ENCODE data around the gene COL23A1. TPM values are rescaled to one million over a fixed set of nuclear protein-coding genes. Genes with fewer than 3 reads are reported as not detected.

COL23A1 gene
- total and polyA plus RNA-seq, 2 of the 13 experiments (the other 11 are each of a cell fraction or from before 2014, with no cell fraction given), result not detected

DNA sequence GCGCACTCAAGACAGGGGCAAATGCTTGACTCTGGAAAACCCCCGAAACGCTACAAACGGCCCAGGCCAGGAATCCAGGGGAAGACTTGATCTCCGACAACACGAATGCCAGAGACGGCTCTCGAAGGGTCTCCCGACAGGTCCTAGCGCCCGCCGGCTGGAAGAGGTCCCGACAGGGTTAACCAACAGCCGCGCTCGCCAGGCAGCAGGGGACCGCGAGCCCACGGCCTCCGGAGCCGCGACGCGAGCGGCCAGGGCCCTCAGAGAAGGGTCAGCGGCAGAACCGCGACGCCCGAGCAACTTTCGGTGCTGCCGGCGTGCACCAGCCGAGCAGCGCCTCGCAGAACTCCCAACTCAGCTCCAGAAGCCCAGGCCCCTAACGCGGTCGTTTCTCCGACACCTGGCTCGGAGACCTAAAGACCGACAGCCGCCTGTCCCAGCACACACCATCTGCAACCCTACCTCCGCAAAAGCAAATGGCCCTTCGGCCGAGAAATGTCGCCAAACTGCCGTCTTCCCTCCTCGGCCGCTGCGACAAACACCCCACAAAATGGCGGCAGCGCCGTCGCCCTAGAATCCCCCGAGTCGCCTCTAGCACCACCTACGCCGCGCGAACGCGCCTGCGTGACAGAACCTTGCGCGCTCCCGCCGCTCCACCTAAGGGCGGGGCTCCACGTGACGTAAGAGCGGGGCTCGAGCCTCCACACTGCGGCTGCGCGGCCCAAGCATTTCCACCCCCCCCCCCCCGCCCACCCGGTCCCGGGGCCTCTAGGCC is 36.5 kb upstream of the COL23A1 start, which contains the start of gene CLK4 (continued):
- TF ChIP-seq, protein P1, sequence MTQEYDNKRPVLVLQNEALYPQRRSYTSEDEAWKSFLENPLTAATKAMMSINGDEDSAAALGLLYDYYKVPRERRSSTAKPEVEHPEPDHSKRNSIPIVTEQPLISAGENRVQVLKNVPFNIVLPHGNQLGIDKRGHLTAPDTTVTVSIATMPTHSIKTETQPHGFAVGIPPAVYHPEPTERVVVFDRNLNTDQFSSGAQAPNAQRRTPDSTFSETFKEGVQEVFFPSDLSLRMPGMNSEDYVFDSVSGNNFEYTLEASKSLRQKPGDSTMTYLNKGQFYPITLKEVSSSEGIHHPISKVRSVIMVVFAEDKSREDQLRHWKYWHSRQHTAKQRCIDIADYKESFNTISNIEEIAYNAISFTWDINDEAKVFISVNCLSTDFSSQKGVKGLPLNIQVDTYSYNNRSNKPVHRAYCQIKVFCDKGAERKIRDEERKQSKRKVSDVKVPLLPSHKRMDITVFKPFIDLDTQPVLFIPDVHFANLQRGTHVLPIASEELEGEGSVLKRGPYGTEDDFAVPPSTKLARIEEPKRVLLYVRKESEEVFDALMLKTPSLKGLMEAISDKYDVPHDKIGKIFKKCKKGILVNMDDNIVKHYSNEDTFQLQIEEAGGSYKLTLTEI (CRISPR knock-in tag; conservative IDR thresholded peaks at IDR 0.05), result no peak
- TF ChIP-seq, protein P2, sequence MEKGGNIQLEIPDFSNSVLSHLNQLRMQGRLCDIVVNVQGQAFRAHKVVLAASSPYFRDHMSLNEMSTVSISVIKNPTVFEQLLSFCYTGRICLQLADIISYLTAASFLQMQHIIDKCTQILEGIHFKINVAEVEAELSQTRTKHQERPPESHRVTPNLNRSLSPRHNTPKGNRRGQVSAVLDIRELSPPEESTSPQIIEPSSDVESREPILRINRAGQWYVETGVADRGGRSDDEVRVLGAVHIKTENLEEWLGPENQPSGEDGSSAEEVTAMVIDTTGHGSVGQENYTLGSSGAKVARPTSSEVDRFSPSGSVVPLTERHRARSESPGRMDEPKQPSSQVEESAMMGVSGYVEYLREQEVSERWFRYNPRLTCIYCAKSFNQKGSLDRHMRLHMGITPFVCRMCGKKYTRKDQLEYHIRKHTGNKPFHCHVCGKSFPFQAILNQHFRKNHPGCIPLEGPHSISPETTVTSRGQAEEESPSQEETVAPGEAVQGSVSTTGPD (CRISPR knock-in tag; IDR thresholded peaks at IDR 0.05), result no peak
- TF ChIP-seq FOXA1 (IDR thresholded peaks at IDR 0.05) (no peak), FOXA1 (CRISPR knock-in tag; IDR thresholded peaks at IDR 0.05) (no peak), ARNTL (CRISPR knock-in tag; IDR thresholded peaks at IDR 0.05) (no peak), ISX (CRISPR knock-in tag; conservative IDR thresholded peaks at IDR 0.05) (no peak), SMC3 (IDR thresholded peaks at IDR 0.05; ENCODE audit: low read length) (no peak), ZNF30 (CRISPR knock-in tag; IDR thresholded peaks at IDR 0.05) (peak; percentile 75; the same call in 1 of the 2 replicates), HIVEP1 (CRISPR knock-in tag; IDR thresholded peaks at IDR 0.05) (peak; percentile 82), TEAD3 (CRISPR knock-in tag; optimal IDR thresholded peaks at IDR 0.05; ENCODE audit: borderline replicate concordance) (peak; percentile 39), ZNF879 (CRISPR knock-in tag; IDR thresholded peaks at IDR 0.05) (no peak; the same call in 1 of the 2 replicates), FOXM1 (CRISPR knock-in tag; IDR thresholded peaks at IDR 0.05) (no peak), ZNF225 (CRISPR knock-in tag; IDR thresholded peaks at IDR 0.05) (peak; percentile 80; the same call in 1 of the 2 replicates), ONECUT2 (CRISPR knock-in tag; IDR thresholded peaks at IDR 0.05) (no peak), ZNF572 (CRISPR knock-in tag; IDR thresholded peaks at IDR 0.05) (no peak; the same call in 1 of the 2 replicates), ZNF510 (CRISPR knock-in tag; IDR thresholded peaks at IDR 0.05; ENCODE audit: low read depth) (peak; percentile 60; the same call in 1 of the 2 replicates), ZNF383 (CRISPR knock-in tag; IDR thresholded peaks at IDR 0.05; ENCODE audit: borderline replicate concordance) (no peak), ZSCAN20 (CRISPR knock-in tag; IDR thresholded peaks at IDR 0.05; ENCODE audit: borderline replicate concordance) (no peak), RARA (CRISPR knock-in tag; IDR thresholded peaks at IDR 0.05) (no peak)
- TF ChIP-seq, protein P3, sequence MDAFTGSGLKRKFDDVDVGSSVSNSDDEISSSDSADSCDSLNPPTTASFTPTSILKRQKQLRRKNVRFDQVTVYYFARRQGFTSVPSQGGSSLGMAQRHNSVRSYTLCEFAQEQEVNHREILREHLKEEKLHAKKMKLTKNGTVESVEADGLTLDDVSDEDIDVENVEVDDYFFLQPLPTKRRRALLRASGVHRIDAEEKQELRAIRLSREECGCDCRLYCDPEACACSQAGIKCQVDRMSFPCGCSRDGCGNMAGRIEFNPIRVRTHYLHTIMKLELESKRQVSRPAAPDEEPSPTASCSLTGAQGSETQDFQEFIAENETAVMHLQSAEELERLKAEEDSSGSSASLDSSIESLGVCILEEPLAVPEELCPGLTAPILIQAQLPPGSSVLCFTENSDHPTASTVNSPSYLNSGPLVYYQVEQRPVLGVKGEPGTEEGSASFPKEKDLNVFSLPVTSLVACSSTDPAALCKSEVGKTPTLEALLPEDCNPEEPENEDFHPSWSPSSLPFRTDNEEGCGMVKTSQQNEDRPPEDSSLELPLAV (CRISPR knock-in tag; conservative IDR thresholded peaks at IDR 0.05; ENCODE audit: low read depth), result no peak
- TF ChIP-seq, protein P4, sequence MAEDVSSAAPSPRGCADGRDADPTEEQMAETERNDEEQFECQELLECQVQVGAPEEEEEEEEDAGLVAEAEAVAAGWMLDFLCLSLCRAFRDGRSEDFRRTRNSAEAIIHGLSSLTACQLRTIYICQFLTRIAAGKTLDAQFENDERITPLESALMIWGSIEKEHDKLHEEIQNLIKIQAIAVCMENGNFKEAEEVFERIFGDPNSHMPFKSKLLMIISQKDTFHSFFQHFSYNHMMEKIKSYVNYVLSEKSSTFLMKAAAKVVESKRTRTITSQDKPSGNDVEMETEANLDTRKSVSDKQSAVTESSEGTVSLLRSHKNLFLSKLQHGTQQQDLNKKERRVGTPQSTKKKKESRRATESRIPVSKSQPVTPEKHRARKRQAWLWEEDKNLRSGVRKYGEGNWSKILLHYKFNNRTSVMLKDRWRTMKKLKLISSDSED (CRISPR knock-in tag; IDR thresholded peaks at IDR 0.05), result no peak
- TF ChIP-seq, protein P5, sequence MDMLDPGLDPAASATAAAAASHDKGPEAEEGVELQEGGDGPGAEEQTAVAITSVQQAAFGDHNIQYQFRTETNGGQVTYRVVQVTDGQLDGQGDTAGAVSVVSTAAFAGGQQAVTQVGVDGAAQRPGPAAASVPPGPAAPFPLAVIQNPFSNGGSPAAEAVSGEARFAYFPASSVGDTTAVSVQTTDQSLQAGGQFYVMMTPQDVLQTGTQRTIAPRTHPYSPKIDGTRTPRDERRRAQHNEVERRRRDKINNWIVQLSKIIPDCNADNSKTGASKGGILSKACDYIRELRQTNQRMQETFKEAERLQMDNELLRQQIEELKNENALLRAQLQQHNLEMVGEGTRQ (IDR thresholded peaks at IDR 0.05; ENCODE audit: low read depth, low read length), result peak; percentile 81
- TF ChIP-seq, protein P5 (CRISPR knock-in tag; IDR thresholded peaks at IDR 0.05; ENCODE audit: borderline replicate concordance), result peak; percentile 79; the same call in 1 of the 2 replicates
